Measurements from ENCODE around the gene SYNGR2. TPM values are rescaled to one million over a fixed set of nuclear protein-coding genes. Genes with fewer than 3 reads are reported as not detected.
"Not testable (repeated sequence)": the region's sequence is repeated elsewhere in the genome, so short reads cannot be mapped to it uniquely, and the experiment has no call there.

SYNGR2 gene
- total RNA-seq, 1 donor from 2014 or later, result 93.5 TPM

DNA sequence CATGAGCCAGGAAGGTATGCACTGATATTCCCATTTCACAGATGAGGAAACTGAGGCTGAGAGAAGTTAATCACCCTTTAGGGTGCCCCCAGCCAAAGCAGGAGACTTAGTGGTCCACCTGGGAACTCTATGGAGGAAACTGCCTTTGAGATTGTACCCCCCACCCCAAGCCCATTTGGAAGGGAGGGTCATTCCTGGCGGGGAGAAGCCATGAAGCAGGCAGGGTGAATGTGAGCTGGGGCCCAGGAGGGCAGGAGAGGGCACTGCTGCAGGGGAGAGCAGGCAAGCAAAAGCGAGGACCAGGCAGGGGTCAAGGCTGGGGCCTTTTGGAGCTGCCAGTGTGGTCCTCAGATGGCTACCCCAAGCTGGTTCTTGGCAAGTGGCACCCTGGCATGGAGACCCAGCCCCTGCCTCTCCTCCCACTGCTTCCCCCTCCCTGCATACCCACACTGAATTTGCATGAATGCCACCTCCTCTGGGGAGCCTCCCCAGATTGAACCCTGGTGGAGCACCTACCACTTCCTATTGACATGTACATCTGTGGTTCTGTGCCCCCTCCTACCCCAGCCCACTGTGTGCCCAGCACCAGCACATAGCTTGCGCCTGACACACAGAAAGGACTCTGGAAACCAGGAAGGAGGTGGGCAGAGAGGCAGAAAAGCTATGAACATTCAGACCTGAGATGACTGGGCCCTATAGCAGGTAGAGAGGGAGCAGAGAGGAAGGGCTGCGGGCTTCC lies 38.9 kb upstream of the SYNGR2 start:
- no peak for DNase-seq (ENCODE audit: low spot score)

DNA sequence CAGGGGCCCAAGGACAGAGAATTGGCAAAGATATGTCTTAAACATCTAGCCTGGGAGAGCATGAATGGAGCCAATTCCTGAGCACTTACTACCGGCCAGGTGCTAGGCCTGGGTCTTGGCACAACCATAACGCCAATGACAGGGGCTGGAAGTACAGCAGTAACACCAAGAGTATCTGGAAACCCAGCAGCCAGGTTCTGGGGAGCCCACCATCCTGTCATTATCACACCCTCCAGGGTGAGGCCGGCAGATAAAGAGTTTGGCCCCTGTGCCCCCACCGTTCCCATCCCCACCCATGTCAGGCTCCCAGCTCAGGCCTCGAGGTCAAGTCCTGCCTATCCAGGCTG lies 38.3 kb upstream of the SYNGR2 start:
- no peak for DNase-seq (ENCODE audit: low spot score)

DNA sequence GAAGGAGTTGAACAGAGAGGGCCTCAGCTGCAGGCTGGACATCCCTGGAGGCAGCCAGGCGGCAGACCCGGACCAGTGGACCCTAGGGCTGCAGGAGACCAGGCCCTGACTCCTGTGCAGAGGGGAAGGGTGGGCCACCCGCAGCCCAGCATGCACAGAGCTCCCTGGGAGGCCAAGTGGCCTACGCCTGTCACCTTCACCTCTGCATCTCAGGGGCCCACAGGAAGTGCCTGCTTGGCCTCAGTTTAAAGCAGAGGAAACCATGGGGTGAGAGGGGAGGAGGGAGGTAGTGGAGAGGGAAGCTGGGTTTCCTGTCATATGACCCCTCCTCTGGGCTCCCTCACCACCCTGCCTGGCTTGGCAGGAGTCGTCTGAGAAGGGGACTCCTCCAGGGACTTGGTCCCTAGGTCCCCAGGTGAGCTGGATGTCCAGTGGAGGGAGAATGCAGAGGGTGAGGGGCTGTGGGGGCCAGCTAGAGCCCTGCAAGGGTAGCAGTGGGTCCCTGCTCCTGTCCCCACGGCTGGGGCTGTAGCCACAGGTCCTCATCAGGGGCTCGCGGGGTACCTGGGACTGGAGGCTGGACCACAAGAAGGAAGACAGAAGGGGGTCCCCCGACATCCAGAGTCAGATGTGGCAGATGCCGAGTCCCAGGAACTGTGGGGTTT lies 37.8 kb upstream of the SYNGR2 start, which contains the start of gene TMC8:
Gene TMC8 (plus strand): TSS at position 335 of the 665 bp plus-strand sequence. CDS start 818 bp downstream, outside the sequence.
- DNase-seq (ENCODE audit: low spot score), result no peak

DNA sequence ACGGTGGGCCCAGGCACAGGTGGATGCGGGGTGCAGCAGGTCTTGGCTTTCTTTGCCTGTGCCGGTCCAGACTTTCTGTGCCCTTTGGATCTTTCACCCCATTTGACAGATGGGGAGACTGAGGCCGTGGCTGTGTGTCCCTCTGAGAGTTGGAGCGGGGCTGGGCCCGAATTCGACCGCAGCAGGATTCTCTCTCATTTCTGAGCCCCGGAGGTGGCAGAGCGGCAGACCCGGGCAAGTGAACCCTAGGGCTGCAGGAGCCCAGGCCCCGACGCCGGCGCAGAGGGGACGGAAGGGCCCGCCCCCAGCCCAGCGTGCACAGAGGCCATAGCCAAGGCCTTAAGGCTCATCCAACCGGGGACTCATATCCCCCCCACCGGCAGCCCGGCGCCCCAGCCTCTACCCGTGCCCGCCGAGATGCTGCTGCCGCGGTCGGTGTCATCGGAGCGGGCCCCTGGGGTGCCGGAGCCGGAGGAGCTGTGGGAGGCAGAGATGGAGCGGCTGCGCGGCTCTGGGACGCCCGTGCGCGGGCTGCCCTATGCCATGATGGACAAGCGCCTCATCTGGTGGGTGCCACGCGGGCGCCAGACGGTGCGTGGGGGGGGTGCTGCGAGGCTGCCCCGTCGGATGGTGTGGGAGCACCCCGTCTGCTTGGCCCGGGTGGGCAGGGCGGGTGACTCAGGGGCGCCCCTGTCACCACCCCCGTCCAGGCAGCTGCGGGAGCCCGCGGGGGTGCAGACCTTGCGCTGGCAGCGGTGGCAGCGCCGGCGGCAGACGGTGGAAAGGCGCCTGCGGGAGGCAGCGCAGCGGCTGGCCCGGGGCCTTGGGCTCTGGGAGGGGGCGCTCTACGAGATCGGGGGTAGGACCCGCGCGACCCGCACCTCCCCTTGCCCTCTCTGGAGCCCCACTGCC lies 37.0 kb upstream of the SYNGR2 start:
- no peak for DNase-seq (ENCODE audit: low spot score)

DNA sequence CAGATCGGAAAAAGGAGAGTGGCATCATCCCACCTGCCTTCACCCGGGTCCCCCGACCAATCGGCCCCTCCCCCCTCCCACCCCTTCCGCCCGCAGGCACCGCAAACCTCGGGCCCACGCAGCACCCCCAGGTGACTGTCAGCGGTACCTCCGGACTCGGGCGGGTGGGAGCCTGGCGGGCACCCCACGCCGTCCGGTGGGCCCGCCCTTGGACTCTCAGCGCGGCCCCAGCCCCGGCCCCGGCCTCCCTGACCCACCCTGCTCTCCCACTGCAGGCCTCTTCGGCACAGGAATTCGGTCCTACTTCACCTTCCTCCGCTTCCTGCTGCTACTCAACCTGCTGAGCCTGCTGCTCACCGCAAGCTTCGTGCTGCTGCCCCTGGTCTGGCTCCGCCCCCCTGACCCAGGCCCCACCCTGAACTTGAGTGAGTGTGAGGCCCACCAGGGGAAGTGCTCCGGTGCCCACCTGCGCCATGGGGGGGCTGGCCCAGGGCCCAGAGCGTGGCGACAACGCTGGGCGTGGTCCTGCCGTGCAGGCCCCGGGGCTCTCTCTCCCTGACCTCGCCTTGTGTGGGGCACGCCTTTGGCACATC lies 36.2 kb upstream of the SYNGR2 start:
- no peak for DNase-seq (ENCODE audit: low spot score)

DNA sequence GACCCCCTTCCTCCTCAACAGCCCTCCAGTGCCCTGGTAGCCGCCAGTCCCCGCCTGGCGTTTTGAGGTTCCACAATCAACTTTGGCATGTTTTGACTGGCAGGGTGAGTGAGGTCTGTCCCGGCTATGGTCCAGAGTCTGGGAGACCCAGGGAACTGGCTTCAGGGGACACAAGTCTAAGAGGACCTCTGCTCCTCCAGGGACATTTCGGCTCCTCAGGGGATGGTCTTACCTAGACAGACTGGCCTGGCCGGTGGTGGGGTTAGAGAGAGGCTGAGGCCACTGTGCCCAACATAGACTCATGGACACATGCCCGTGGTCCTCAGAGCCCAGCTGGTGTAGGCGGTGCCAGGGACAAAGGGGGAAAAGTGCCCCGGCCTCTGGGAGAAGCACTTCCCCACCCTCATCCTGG lies 35.6 kb upstream of the SYNGR2 start:
- DNase-seq (ENCODE audit: low spot score), result no peak

DNA sequence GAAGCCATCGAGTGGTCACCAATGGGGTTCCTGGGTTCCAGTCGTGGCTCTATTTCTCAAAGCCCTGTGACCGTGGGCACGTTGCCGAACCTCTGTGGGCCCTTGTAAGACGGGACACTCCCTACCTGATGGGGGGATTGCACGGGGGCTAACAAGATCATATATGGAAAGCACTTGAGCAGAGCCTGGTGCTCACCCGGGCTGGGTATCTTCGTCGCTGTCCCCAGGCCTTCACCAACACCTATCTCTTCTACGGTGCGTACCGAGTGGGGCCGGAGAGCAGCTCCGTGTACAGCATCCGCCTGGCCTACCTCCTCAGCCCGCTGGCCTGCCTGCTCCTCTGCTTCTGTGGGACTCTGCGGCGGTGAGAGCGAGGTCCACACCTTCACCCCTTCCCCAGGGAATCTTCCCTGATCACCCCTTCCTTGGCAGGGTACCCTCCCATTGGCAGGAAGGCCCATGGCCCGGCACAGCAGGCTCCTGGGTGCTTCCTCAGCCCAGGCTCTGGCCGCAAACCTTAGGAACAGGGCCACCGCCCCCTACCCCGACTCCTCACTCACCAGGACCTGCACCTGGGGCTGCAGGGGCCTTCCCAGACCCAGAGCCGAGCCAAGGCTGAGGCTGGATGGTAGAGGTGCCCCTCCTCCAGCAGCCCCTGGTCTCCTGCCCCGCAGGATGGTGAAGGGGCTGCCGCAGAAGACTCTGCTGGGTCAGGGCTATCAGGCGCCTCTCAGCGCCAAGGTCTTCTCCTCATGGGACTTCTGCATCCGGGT lies 35.0 kb upstream of the SYNGR2 start:
- no peak for DNase-seq (ENCODE audit: low spot score)

DNA sequence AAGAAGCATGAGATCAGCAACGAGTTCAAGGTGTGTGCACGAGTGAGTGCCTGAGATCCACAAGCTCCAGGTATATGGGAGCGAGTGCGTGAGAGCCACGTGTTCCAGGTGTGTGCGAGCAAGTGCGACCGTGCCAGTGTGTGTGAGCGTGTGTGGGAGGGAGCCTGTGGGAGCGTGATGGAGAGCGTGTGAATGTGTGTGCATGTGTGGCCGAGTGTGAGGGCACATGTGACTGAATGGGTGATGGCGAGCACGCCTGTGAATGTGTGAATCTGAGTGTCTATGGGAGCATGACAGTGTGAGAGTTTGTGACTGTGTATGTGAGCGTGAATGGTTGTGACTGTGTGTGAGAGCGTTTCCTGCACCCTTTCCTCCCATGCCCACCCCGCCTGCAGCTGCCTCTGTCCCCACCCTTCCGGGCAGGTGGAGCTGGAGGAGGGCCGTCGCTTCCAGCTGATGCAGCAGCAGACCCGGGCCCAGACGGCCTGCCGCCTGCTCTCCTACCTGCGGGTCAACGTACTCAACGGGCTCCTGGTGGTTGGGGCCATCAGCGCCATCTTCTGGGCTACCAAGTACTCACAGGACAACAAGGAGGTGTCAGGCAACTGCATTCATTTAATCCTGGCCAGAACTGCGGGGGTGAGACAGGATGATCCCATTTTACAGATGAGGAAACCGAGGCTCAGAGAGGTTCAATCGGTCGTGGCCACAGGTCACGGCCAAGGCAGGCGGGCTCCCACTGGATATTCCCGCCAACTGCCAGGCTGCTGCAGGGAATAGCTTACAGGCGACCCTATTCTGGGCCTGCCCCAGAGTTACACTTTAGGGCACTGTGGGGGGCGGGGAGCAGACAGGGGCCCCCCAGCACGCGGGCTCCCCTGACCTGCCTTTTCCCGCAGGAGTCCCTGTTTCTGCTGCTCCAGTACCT lies 34.1 kb upstream of the SYNGR2 start:
- no peak for DNase-seq (ENCODE audit: low spot score)

DNA sequence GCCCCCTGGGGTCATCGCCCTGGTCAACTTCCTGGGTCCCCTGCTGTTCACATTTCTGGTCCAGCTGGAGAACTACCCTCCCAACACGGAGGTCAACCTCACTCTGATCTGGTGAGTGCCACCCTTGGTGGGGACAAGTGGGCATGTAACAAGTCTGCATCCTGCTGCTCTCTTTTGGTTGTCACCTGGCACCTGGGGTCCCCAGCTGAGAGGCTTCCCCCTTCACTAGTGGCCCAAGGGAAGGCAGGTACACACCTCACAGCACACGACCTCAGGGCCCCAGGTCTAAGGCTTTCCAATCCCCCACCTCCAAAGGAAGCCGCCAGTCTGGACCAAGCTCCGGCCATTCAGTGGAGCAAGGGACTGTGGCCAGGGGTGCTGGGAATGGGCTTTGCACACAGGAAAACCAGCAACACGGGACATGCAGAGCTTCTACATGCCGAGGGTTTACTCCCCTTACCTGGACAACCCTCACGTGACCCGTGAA lies 33.4 kb upstream of the SYNGR2 start:
- DNase-seq (ENCODE audit: low spot score), result no peak

DNA sequence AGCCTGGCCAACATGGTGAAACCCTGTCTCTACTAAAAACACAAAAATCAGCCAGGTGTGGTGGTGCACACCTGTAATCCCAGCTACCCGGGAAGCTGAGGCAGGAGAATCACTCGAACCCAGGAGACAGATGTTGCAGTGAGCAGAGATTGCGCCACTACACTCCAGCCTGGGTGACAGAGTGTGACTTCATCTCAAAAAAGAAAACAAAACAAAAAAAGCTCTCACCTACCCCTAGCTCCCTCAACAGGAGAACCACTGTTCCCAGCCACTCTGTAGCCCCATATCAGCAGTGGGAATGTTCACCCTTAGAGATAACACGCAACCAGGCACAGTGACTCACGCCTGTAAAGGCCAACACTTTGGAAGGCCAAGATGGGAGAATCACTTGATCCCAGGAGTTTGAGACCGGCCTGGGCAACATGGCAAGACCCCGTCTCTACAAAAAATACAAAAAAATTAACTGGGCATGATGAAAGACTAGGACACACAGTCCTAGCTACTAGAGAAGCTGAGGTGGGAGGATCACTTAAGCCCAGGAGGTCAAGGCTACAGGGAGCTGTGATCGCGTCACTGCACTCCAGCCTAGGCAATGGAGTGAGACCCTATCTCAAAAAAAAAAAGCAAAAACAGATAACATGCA lies 32.4 kb upstream of the SYNGR2 start:
- no peak for DNase-seq (ENCODE audit: low spot score)

DNA sequence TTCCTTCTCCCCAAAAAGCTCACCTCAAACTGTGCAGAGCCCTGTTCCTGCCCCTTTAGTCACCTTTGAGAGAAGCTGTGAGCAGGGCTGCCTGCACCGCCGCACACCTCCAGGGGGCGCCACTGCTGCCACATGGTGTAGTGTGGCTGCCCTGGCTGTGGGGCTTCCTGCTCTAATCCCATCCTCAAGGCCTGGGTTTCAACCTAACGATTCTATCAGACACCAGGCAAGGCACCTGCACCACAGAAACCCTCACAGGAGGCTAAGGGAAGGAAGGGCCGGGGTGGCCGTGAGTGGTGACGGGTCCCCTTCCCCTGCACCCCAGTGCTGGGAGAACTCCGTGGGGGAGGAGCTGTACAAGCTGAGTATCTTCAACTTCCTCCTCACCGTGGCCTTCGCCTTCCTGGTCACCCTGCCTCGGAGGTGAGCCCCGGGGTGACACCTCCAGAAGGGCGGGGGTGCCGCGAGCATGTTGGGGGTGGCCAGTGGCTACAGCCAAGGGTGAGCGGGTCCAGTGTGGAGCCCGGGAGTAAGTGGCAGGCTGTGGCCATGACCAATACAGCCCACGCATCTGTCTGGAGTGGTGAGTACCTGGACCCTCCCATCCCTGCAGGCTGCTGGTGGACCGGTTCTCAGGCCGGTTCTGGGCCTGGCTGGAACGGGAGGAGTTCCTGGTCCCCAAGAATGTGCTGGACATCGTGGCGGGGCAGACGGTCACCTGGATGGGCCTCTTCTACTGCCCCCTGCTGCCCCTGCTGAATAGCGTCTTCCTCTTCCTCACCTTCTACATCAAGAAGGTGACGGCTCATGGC lies 30.8 kb upstream of the SYNGR2 start:
- no peak for DNase-seq (ENCODE audit: low spot score)

DNA sequence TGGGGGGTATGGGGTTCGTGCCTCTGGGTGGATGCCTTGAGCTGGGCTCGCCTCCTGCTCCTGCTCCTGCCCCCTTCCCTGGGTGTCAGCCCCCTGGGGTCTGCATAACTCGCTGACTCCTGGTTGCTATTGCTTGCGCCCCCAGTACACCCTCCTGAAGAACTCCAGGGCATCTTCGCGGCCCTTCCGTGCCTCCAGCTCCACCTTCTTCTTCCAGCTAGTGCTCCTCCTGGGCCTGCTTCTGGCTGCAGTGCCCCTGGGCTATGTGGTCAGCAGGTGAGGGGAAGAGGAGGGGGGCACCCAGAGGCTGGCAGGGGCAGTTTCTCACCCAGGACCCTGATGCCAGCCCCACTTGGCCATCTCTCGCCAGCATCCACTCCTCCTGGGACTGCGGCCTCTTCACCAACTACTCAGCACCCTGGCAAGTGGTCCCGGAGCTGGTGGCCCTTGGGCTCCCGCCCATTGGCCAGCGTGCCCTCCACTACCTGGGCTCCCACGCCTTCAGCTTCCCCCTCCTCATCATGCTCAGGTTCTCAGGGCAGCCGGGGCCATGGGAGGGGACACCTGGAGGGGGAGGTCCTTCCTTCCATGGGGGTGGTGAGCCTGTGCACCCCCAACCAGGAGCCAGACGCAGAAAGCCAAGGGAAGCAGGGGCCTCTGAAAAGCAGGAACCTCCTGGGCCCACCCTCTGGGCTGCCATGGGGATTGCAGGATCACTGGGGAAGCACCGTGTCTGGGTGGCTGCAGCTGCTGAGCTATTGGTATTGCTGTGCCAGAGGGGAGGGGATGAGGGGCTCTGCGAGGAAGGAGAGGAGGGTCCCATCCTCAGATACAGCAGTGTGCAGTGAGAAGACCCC lies 29.9 kb upstream of the SYNGR2 start:
- DNase-seq (ENCODE audit: low spot score), result no peak

DNA sequence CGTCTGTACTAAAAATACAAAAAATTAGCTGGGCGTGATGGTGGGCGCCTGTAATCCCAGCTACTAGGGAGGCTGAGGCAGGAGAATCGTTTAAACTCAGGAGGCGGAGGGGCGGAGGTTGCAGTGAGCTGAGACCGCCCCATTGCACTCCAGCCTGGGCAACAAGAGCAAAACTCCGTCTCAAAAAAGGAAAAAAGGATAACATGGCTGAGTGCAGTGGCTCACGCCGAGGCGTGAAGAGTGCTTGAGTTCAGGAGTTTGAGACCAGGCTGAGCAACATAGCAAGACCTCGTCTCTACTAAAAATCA lies 28.6 kb upstream of the SYNGR2 start:
- DNase-seq (ENCODE audit: low spot score), result not testable (repeated sequence)

DNA sequence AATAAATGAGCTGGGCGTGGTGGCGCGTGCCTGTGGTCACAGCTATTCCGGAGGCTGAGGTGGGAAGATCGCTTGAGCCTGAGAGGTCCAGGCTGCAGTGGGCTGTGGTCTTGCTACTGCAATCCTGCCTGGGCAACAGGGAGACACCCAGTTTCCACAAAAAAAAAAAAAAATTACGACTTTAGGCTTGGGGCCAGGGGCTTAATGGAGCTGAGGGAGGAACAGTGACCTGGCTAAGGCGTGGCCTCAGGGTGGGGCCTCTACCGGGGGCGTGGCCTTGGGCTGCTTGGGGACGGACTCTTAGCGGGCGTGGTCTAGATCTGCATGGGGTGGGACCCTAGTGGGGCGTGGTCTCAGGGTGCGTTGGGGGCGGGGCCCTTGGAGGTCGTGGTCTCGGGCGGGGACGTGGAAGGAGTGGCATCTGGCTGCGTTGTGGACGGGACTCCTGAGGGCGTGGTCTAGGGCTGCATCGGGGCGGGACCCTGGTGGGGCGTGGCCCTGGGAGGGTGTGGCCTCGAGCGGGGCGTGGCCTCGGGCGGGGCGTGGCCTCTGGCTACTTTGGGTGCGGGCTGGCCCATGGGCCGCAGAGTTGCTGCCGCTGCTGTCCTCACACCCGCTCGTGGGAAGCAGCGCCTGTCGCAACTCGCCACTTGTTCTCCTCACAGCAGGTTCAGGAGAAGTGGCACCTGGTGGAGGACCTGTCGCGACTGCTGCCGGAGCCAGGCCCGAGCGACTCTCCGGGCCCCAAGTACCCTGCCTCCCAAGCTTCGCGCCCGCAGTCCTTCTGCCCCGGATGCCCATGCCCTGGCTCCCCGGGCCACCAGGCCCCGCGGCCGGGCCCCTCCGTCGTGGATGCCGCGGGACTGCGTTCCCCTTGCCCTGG lies 28.0 kb upstream of the SYNGR2 start:
- DNase-seq (ENCODE audit: low spot score), result peak; percentile 98

DNA sequence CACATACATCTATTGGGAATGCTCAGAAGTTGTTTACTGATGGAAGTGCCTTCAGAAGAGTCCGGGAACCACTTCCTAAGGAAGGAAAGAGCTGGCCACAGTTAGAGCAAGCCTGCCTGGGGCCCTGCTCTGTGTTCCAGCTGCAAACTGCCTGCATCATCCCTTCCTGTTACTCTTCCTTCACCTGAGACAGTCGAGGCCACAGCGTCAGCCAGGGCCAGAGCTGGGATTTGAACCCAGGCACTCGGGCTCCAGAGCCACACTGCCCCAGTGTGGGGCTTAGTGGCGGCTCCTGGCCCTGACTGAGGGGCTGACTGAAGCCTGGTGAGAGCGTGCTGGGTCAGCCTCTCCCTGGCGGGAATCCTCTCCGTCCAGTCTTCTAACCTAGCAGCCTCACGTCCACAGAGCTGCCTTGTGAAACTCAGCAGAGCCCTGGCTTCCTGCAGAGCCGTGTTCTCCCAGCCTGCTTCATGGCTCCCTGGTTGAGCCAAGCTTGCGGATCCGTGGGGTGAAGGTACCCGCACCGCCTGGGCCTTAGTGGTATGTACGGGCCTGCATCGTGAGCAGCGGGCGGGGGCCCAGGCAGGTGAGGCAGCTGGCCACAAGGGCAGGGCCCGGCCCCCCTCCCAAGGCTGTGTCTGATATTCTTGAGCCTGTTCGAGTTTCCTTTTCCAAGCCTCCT lies 26.8 kb upstream of the SYNGR2 start:
- DNase-seq (ENCODE audit: low spot score), result no peak

All from mesenteric fat pad (tissue), 1 donor.